CD4-positive, alpha-beta T cell treated with Interleukin-4 for 4 hours (primary cell): ENCODE data around the gene CFAP299.
A peak's percentile ranks its signal among the peaks of the same experiment; 100 is the strongest.

Experiments
- DNase-seq: peaks from one replicate; pipeline ENCODE4 v3.0.0-alpha.2; 2020

The CFAP299 gene

GRCh38 chr4:80532674-80533333, 197.3 kb downstream of the CFAP299 start:
- DNase-seq, result no peak

DNA sequence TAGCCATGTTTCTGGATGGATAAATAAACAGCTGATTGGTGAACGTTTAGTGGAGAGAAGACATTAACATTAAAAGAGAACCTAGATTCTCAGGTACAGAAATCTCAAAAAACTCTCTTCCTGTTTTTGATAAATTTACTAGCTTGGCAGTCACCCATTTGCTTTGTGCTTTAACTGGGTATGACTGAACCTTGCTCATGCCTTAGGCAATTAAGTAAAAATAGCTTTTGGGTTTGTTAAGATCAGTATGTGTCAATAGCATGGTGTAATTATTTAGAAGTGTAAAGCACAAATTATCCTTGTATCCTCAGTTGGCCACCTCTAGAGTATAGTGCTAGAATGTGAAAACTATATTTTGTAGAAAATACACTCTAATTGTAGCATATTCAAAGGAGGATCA, 200.0 kb downstream of the CFAP299 start:
- no peak for DNase-seq

DNA sequence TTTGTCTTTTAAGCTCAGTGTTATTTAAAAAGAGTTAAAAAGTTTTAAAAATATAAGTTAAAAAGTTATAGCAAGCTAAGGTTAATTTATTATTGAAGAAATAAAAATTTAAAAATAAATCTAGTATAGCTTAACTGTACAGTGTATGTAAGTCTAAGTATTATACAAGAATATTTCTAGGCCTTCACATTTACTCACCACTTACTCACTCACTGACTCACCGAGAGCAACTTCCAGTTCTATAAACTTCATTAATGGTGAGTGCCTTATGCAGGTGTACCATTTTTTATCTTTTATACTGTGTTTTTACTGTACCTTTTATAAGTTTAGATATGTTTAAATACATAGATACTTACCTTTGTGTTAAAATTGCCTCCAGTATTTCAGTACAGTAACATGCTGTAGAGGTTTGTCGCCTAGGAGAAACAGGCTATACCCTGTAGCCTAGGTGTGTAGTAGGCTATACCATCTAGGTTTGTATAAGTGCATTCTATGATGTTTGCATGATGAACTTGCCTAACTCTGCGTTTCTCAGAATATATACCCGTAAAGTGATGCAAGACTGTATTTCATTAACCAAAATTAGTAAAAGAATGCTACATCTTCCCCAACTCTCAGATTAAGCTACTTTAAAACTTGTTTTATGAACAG, 202.9 kb downstream of the CFAP299 start:
- no peak for DNase-seq

DNA sequence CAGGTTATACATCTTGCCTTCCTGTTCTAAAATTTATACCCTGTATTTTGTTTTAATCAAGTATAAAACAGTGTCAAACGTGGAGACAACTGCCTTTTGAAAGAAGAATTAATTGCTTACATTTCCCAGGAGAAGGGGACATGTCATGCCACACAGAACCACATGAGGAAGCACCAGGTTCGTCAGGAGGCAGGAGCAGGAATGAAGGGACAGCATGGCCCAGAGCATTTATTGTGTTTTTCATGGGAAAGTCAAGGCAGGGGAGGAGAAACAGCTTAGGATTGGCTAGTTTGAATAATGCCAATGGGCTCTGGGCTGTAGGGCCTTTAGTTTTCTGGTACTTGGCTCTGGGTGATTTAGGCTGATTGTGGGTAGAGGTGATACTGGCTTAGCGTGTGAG, 203.7 kb downstream of the CFAP299 start:
- no peak for DNase-seq

GRCh38 chr4:80540349-80540748, 204.8 kb downstream of the CFAP299 start:
- DNase-seq, result peak; percentile 2

DNA sequence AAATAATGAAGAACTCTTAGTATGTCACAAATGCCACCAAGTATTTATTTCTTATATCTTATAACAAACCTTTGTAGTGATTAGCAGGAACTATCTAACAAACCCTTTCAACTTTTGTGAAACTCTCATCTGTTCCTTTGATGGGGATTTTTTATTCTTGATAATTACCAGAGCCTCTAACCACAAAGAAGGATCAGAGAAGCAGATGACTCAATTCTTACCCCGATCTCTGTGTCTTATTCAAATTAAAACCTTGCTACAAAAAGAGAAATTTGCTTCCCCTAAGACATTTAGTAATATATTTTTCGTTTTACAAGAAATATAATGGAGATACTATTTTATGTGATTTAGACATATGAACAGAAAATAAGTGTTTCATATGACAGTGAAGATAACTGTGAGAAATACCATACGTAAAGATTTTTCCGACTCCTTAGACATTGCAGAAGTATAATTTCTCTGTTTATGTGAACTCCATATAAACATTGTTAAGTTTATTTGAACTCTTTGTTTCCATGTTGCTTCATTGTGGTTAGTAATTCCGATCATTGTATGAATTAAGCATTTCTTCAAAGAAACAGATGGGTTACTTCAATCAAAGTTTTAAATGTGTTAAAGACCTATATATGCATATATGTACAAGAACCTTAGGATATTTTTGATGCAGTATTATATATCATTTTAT, 205.4 kb downstream of the CFAP299 start:
- peak; percentile 58 for DNase-seq

DNA sequence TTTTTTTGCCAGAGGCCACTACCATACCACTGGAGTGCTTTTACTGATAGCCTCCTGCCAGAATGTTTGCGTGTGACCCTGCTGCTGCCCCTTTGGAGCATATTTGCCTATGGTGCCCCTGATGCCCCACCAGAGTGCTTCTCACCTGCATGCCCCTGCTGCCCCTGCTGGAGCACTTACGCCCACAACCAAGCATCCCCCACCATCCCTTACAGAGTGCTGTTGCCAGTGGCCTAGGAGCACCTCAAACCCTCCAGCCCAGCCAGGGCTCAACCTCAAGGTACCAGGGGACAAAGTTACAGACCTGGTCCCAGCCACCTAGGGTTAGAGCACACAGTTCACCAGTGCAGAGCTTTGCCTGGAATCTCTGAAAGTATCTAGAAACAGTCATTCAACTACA, 207.2 kb downstream of the CFAP299 start:
- no peak for DNase-seq

DNA sequence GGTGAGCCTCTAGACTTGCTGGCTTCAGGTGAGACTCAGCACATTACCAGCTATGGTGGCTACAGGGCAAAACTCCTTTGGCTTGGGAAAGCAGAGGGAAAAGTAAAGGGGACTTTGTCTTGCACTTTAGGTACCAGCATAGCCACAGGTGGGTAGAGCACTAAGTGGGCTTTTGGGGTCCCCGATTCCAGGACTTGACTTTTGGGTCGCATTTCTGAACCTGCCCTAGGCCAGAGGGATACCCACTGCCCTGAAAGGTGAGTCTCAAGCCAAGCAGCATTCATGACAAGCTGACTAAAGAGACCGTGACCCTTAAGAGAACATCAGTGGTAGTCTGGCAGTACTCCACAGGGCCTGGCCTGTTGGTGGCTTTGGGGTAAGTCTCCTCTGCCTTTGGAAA, 224.8 kb downstream of the CFAP299 start:
- no peak for DNase-seq

DNA sequence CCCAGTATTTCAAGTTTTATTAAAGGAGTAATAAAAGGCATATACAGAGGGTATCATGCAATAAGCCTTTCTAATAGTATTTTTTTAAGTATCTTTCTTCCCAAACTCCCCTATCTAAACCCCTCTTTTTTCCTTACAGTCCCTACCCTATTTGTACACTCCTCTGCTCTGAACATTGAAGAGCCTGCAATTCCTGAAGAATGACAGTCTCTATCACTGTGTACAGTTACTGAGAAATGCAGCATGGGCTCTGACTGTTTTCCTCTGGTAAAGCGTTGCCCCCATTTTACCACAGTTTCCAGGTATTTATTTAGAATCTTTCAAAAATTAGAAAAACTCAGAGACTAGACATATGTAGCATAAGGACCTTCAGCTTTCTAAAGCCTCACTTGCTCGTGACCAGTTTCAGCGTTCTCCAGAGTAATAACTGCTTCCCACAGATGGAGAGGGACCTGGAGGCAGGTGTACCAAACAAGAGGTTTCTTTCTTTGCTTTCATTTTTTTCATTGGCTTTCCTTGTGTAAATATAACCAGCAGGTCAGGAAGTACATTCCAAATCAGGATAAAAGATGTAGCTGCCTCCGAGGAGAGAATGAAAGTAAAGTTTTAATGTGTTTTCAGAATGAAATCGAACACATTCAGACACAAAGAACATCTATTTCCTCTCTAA, 230.8 kb downstream of the CFAP299 start:
- no peak for DNase-seq

DNA sequence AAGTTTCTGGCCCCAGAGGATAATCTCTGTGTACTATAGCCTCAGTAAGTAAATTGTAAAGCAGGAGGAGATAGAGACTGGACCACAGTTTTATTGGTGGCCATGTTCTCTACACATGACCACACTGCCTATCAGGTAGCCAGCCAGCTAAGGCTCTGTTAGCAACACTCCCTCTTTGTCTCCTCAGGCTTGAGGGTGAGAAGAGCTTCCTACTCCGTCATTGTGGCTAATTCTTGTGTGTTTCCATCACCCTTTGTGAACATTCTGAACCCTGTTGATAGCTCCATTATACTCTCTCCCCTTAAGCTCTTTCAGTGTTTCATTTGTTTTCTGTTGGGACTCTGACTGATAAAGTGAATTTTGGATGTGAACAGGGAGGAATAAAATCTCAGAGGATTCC, 233.4 kb downstream of the CFAP299 start:
- DNase-seq, result no peak

DNA sequence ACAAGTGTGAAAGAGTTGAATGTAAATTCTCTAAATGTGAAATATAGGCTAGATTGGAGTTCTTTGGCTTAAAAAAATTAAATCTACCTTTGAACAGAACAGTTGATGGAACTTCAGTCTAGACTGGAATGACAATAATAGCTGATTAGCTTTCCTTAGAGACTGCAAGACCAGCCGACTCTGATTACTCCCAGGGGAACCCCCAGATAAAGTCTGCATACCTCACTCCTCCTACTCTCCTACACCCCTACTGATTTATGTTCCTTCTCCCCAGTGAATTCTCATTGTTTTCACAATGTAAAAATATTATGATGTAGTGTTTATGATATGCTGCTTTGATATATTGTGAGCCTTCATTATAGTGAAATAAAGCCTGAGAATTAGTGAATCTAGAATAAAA, 241.3 kb downstream of the CFAP299 start:
- DNase-seq, result no peak

DNA sequence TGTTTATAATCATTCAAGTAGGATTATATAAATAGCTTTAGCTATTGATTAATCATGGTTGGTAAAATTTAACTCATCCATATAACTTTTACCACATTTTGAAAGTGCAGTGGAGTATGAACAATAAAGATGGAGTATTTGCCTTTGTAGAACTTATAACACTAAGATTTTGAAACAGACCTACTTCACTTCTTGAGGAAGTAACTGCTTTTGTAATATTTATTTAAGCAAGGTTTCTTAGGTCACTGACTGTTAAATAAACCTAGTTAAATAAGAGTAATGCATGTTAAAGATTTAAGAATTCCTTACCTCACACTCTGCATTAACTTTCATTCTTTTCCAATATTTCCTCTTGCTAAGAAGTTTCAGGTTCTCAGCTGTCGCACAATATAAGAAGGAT, 242.5 kb downstream of the CFAP299 start:
- no peak for DNase-seq

DNA sequence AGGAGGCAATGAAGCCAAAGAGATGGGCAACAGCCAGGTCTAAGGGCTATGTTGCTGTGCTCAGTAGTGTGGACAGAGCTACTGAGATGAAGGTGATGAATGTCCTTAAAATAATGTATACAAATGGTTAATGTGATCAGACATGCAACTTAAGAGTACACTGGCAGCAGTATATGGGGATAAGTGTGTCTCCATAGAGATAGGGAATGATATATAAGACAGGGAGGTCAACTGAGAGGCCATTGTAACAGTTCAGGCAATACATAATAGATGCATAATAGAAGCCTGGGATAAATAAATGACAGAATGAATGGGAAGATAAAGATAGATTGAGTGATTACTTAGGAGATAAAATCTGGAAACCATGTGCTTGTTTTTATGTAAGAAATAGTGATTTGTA, 250.0 kb downstream of the CFAP299 start:
- DNase-seq, result no peak

DNA sequence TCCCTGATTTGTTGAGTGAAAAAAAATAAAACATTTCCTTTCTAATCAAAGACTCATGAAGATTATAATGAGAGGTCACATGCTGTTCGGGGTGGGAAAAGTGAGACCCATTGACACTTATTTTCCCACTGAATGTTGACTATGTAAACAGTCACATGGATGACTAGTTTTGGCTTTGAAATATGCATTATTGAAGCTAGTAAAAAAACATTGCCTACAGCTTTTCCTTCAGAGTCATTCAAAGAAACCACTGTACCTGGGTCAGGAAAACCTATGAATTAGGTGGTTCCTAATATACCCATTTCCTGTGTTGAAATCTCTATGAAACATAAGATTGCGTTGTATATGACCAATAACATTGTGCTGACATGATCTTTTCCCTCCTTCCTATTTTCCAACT, 251.2 kb downstream of the CFAP299 start:
- DNase-seq, result no peak

GRCh38 chr4:80587871-80588385, 252.4 kb downstream of the CFAP299 start:
- DNase-seq, result no peak

DNA sequence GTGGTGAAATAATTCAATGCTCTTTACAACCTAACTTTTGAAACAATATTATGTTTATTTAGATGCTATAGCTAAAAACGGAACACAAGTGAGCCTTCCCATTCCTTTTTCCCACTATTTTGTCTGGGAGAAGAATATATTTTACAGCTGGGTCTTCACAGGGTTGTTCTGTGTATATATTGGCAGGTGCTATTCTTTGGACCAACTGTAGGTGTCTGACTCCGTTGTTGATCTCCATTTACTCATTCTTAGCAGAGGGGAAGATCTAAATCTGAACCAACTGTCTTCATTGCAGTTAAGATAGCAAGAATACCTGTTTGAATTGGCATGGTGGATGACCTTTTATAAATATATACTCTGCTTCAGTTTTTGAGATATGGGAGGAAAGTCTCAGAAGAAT, 257.4 kb downstream of the CFAP299 start:
- no peak for DNase-seq

DNA sequence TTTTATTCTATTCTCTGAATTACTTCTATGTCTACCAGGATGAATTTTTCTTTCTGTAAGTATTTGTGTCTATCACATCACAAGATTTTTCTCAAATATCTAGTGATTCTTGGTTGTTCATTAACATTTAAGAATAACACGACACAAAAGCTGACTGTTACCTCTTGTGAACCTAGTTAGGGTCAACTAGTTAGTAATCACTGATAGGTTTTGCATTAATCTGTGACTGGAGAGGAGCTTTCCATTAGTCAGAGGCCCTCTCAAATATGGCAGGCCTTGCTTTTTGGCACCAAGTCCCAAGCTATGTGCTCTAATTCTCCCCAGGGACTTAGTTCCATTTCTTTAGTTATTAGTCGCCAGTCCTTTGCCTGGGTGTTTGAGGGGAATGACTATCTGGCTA, 259.2 kb downstream of the CFAP299 start:
- DNase-seq, result no peak

DNA sequence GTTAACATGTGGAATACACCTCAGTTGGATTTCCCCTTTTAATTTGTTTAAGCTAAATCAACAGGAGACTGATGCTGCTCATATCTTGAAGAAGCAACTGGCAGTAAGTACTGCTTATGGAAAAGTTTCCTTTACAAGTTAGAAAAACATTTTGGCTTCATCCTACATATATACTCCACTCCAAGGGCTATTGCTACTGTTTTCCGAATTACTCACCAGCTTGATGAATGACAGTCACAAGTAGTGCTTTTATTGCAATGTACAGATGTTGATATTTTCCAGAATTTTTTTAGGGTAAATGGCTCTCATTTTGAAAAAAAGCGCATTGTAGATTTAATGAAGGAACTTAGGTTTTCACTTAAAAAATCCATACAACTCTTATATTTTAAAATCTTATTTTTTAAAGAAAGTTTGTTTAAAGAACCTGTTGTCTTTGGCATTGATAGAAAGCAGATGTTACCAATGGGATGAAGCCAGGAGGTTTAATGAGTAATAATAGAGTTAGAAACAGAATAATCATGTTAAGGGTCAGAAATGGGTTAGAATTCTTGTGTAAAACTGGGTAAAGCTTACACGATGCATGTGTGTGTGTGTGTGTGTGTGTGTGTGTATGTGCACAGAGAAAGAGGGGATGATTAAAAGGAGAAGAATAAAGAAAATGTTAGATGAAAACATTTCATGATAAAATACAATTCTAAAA, 272.9 kb downstream of the CFAP299 start:
- DNase-seq, result no peak

DNA sequence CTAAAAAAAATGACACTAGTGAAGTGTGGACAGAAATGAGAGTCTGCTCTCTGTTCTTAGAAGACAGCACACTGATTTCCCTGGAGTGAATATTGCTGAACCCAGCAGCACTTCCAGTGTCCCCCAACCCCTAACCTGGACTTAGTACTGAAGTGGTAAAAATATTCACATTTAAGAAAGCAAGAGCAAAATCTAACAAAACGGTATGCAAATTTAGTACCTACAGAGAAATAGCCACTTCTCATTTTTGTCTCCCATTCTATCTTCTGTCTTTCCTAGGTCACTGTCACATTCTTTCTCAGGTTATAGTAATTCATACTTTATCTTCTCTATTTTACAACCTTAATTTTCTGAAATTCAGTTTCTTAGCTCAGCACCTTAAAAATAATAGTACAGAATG, 274.7 kb downstream of the CFAP299 start:
- no peak for DNase-seq

DNA sequence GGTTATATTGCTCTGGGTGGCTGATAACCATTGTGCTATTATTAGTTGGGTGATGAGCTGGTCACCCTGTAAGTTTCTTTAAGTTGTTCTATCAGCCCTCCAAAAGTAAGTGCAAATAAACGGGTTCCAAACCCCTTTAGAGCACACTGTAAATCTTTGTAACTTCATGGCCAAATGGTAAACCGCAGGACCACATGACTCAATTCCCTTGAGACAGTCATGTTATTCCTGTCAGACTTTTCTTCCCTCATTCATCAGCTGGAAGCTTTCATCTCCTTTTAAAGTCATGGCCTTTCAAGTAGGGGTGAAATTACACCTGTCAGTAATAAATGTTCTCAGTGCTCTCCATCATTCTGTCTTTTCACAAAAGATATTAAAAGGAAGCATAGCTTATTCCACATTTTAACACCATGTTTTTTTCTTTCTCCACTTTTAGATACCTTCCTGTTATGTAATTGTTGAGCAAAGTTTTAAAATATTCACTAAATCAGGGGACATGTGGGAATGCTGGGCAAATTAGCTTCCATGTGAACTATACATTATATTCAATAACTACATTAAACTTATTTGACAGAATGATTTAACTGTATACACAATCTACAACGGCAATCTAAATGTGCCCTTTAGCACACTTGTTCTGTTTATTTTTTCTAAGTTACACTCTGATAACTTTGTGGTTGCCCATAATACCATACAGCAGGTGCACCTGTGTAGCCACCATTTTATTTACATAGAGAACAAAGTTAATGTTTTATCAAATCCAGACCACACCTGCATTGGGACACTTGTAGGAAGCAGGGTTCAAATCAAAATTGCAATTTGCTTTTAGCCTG, 275.5 kb downstream of the CFAP299 start:
- no peak for DNase-seq

- DNase-seq, result no peak
Measured at GRCh38 chr4:80611678-80611979, 276.1 kb downstream of the CFAP299 start.

DNA sequence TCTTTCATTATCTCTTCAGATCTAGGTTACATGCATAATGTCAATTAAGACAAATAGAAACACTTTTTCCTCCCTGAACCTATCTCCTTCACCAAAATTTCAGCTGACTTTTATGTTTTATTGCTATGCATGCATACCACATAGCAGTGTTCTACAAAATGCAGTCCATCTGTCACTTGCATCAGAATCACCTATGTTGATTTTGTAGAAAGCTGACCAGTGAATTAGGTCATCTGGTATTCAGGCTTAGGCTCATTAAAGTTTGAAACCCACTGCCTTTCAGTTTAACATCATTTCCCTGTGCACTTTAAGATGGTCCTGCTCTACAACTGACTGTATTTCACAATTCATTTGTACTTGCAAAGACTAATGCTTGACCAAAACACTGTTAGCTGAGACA, 277.9 kb downstream of the CFAP299 start:
- DNase-seq, result no peak
